Measurements from ENCODE around the gene IKZF2. TPM values are rescaled to one million over a fixed set of nuclear protein-coding genes. Genes with fewer than 3 reads are reported as not detected.

The IKZF2 gene
- total RNA-seq, 1 experiment from 2014 or later = 3.0 TPM

GRCh38 chr2:213036836-213037235 lies 114.6 kb downstream of the IKZF2 start:
- Histone ChIP-seq H3K4me2 (ENCODE audit: insufficient read depth, insufficient read length, low read length) (no peak overlapping the region), H3K27me3 (ENCODE audit: insufficient read depth, low read length) (no peaks in the 10 kb centered on the region), H3K56ac (ENCODE audit: insufficient read length, low read depth, low read length) (no peak overlapping the region), H3K4ac (ENCODE audit: low read depth, low read length) (no peak overlapping the region), H2BK20ac (ENCODE audit: low read depth, low read length, poor library complexity, severe bottlenecking) (no peak overlapping the region), H4K20me1 (ENCODE audit: control insufficient read depth, insufficient read depth, insufficient read length) (no peaks in the 10 kb centered on the region), H3K23ac (ENCODE audit: insufficient read length, low read depth, low read length) (no peak overlapping the region), H4K91ac (ENCODE audit: insufficient read length, low read depth, low read length) (no peak overlapping the region), H3K23me2 (ENCODE audit: insufficient read length, low read depth, low read length, poor library complexity, severe bottlenecking) (no peaks in the 10 kb centered on the region), H4K5ac (ENCODE audit: insufficient read length, low read depth, low read length) (no peak overlapping the region), H3K79me1 (ENCODE audit: insufficient read depth, low read depth, low read length, poor library complexity, severe bottlenecking) (no peaks in the 10 kb centered on the region), H2AK5ac (ENCODE audit: insufficient read length, low read length) (no peak overlapping the region), H2BK15ac (ENCODE audit: low read depth, low read length) (no peak overlapping the region), H3K4me1 (ENCODE audit: insufficient read depth, low read length) (no peaks in the 10 kb centered on the region), H3T11ph (ENCODE audit: low read length) (no peak overlapping the region), H3K27ac (ENCODE audit: insufficient read length, low read depth, low read length) (no peak overlapping the region), H2BK5ac (ENCODE audit: insufficient read length, low read length) (no peak overlapping the region), H2BK12ac (ENCODE audit: insufficient read length, low read depth, low read length) (no peak overlapping the region), H3K9me3 (ENCODE audit: control insufficient read depth, low read depth, low read length) (no peaks in the 10 kb centered on the region), H4K8ac (replicated peaks; ENCODE audit: insufficient read length, low read depth, low read length) (no peak overlapping the region), H3K79me2 (ENCODE audit: insufficient read depth, low read length) (no peaks in the 10 kb centered on the region), H2AFZ (ENCODE audit: low read length) (no peak overlapping the region), H3K18ac (ENCODE audit: insufficient read length, low read depth, low read length) (no peak overlapping the region), H3K14ac (ENCODE audit: insufficient read depth, low read length) (peak overlapping the region; percentile 57; the same call in 1 of the 2 replicates), H3K9ac (ENCODE audit: extremely low read depth, insufficient read length, low read length) (no peak overlapping the region), H2BK120ac (ENCODE audit: low read depth, low read length, poor library complexity, severe bottlenecking) (no peak overlapping the region)
- no CpG with 5 or more reads among the region's 1 CpG for WGBS (ENCODE audit: extremely low coverage, insufficient read length, low lambda C conversion rate)
- no peak for TF ChIP-seq CTCF (conservative IDR thresholded peaks at IDR 0.05)
- no peak overlapping the region for H3K4me3 Mint-ChIP-seq
- 0 out of 7 replicates have a peak overlapping the region, but pooled peaks of 1 of the 3 experiments have one; percentile 18 for H3K27ac Mint-ChIP-seq
- no peaks in the 10 kb centered on the region for H3K27me3 Mint-ChIP-seq (ENCODE audit: low read depth)
- peaks cover 0 to 4% (median 0%) of the 10 kb centered on the region in 3 experiments; a peak in 1 of 7 replicates for H3K36me3 Mint-ChIP-seq (ENCODE audit: insufficient read depth in 1 of 3, low read depth in 3 of 3)
- H3K4me1 Mint-ChIP-seq = no peaks in the 10 kb centered on the region
- H3K9me3 Mint-ChIP-seq = peaks cover 0 to 4% of the 10 kb centered on the region in 2 experiments; a peak in 1 of 5 replicates
- no peak for DNase-seq
